K562 (cell line): ENCODE results near the gene SLCO6A1.

Experiments
- MXI1 ChIP-seq: IDR thresholded peaks from 2 replicates; pipeline ENCODE4 v1.6.1; 2011; ENCODE audit warnings: low read depth, mild to moderate bottlenecking, improper control_type of control experiment, low read length
- ZNF282 ChIP-seq: sonication (generic); formaldehyde crosslinking; IDR thresholded peaks from 2 replicates; pipeline ENCODE4 v1.8.1; 2023; ENCODE audit warnings: missing genetic modification reagents

- TF ChIP-seq ZNF282 (CRISPR knock-in tag) (no peak), MXI1 (no peak)
These were observed 12.9 kb upstream of the SLCO6A1 start for GRCh38 chr5:102511666-102512065.
